Stimulated activated CD8-positive, alpha-beta memory T cell treated with anti-CD3 and anti-CD28 coated beads, Interleukin-7, amount 100 ng/mL, for 48 hours (primary cell): ENCODE data around the gene CAV2.
A peak's percentile ranks its signal among the peaks of the same experiment; 100 is the strongest.

Source experiments
- DNase-seq, 2 donors: peaks; one replicate each; pipeline ENCODE4 v3.0.0-alpha.2; 2020; ENCODE audit warnings: low read depth in 1 of 2; ENCODE audit errors: extremely low read depth in 1 of 2

Gene CAV2

DNA sequence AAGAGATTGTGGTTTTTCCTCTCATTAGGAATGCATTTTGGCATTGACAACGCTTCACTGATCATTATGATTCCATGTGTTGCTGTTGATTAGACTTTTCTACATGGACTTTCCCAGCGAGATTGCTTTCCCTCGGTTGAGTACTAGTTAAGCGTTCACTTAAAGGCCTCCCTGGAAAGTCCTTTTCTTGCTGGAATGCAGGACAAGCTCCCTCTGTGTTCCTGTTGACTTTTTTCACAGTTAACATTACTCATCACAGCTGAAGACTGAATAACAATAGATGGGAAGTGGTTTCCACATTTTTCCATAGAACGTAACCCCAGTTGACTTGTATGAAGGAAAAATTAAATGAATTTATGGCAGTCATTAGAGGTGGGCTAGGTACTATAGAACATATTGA lies 22.7 kb downstream of the CAV2 start:
- no peak for DNase-seq

GRCh38 chr7:116524221-116524608 lies 24.7 kb downstream of the CAV2 start:
- DNase-seq, result no peak

GRCh38 chr7:116524609-116525297 lies 25.2 kb downstream of the CAV2 start, which contains the start of gene CAV1:
Gene CAV1 (plus strand): TSS chr7:116525036. CDS start chr7:116525063, 27 bp downstream.
- no peak for DNase-seq

DNA sequence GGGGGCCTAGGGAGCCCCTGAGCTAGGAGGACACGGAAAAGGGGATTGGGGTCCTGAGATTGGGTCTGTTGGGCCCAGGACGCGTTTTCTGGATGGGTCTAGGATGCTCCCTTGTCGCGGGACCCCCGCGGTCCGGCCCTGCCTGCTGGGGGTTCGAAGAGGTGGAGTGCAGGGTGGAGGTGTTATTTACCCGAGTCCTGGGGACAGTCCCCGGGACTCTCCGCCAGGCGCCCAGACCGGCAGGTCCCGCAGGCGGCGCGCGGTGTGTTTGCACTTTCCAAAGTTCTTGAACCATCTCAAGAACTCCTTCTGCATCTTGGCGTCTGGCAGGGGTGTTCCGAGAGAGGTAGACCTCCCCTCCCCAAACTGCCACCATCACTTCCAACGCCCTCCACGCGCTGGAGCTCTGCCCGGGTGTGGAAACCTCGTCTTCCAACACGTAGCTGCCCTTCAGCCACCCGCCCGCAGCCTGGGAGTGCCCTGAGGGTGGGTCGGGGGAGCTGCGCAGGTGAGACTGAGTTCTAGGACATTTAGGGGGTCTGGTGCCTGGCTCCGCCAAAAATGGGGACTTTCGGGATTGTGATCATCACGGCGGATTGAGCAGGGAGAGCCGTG lies 25.9 kb downstream of the CAV2 start:
- peak in 1 of 2 donors; percentile 10 for DNase-seq

GRCh38 chr7:116525913-116526861 lies 26.6 kb downstream of the CAV2 start:
- peak; percentile 38 to 40 for DNase-seq

DNA sequence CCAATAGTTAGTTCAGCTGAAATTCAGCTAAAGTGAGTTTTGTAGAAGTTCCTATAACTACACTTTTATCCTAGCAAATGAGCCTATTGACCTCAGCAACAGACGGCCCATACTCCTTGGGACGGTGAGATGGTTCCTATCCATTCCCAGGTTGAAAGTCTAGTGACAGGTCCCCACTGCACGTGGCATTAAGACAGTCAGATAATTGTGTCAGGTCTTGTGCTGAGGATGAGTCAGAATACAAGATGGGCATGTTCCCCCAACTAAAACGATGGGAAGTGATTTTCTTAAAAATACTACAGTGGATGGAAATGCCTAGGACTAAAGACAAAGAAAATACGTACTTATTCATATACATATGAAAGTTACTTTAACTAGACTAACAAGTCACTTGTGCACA lies 27.4 kb downstream of the CAV2 start:
- DNase-seq, result no peak

GRCh38 chr7:116527521-116527920 lies 28.0 kb downstream of the CAV2 start:
- no peak for DNase-seq

DNA sequence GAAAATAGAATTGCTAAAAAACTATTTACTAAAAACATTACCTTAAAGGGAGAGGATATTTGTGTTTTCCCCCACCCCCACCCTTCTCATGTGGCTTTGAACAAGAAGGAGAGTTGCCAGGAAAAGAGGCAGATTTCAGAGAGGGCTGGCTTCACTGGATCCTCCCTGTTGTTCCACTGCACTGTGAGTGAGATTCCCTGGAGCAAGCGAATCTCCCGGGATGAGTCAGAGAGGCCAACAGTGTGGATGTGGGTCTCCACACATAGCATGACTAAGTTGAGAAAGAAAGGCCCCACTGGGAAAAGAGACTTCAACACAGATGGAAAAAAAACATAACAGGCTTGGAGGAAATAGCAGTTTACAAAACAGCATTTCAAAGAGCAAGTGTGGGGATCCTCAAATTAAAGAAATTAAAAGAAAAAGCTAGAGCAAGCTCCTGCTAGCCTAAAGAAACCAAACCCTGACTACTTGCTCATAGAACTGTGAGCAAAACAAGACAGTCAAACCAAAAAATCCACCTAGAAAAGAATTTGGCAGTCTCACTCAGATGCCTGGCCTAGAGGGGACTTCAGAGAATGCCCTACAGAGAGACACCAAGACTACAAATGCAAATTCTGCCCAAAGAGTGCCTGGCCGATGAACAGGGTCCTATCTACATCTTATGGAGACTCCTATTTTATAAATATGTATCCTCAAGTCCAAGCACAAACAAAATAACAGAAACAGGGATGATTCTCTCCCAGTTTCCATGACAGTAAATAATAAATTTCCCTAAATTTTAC lies 28.7 kb downstream of the CAV2 start:
- no peak for DNase-seq

GRCh38 chr7:116529250-116529649 lies 29.7 kb downstream of the CAV2 start:
- DNase-seq, result no peak

DNA sequence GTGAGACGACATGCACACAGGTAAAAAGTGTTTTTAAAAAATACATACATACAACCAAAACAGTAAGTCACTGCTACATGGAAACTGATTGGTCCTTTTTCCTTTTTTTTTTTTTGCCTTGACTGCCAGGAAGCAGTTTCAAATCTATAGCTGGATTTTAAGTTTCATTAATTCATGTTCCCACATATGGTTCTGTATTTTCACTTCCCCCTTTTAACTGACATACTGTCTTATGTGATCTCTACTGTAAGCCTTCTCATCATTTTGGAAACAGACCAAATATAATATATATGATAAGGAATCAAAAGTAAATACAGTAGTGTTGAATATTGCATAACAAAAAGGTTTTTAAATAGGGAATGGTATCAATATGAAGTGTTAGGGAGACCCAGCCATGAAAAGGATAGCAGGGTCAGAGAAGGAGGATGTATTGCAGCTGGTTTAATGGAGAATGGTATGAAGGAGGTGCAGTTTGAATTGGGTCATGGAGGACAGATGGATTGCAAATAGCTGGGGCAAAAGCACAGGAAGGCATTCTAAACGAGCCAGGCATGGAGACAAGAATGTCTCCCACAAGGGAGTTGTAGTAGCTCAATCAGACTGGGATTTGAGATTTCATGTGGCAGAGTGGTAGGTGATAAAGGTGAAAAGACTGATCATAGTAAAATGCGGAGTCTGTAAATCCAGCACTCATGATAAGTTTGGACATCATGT lies 30.7 kb downstream of the CAV2 start:
- DNase-seq, result no peak

- no peak for DNase-seq
Measured at GRCh38 chr7:116532102-116532688, 32.7 kb downstream of the CAV2 start.

GRCh38 chr7:116534790-116535189 lies 35.3 kb downstream of the CAV2 start:
- no peak for DNase-seq

GRCh38 chr7:116535416-116535815 lies 35.9 kb downstream of the CAV2 start:
- no peak for DNase-seq

- DNase-seq, result no peak
Measured at GRCh38 chr7:116538138-116538537, 38.6 kb downstream of the CAV2 start.

DNA sequence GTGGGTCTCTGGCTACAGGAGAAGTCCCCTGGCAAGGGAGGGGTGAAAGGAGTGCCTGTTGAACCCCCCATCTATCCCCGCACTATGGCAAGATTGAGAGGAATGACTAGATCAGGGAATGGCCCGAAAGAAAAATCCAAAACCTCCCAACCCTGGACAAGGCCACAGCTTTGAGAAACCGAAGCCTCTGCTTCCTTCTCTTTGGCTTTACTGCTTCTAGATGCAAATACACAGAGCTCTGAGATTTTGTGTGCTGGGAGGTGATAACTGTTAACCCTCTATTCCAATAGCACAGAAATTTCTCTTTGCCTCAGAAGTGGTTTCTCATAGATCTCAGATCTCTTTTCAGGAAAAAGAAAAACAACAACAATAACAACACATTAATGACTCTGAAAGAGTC lies 40.3 kb downstream of the CAV2 start:
- DNase-seq, result no peak

DNA sequence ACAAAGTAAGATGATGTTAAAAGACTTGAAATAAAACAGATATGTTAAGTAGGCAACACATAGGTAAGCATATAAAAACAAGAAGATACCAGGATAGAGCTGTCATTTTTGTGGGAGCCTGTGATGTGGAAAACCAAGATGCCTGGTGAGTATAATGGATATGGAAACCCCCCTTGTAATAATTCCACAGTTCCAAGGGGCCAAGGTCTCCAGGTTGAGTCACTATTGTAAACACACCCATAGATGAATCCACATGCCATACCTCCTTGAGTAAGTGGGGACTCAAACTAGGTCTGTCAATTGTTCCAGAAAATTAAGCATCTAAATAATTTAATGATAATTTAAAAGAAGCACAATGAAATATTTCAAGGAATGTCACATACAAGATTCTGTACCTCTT lies 41.2 kb downstream of the CAV2 start:
- no peak for DNase-seq

DNA sequence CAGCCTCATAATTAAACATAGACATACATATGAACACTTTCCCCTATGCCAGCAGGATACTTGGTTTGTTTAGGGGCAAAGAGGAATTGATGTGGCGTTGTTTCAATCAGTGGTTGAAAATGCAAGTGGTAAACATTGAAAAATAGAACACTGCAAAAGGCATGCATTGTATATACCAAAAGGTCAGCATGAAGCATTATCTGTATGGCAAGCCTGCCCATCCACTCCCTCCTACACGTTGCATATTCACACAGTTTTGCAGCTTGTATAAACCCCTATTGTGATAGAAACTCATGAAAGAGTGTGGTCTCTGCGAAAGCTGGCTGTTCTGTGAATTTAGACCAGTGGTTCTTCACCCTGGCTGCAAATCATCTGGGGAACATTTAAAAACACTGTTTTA lies 42.4 kb downstream of the CAV2 start:
- DNase-seq, result no peak

DNA sequence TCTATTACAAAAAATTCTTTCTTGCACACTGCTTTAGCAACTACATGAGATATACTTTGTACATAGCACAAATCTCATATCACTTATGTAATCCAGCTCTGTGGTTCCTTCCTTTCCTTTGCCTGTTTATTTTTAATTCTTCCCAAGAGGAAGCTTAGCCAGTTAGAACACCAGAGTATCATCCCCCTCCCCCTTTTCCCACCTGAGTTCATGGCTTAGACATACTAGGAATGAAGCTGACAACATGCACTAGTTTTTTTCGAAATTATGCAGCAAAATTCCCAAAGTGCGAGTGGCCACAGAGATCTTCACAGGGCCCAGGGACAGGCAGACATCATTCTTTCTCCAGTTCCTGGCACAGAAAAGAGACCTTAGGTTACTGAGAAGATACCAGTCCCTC lies 43.1 kb downstream of the CAV2 start:
- DNase-seq, result no peak

GRCh38 chr7:116543664-116544063 lies 44.1 kb downstream of the CAV2 start:
- no peak for DNase-seq

DNA sequence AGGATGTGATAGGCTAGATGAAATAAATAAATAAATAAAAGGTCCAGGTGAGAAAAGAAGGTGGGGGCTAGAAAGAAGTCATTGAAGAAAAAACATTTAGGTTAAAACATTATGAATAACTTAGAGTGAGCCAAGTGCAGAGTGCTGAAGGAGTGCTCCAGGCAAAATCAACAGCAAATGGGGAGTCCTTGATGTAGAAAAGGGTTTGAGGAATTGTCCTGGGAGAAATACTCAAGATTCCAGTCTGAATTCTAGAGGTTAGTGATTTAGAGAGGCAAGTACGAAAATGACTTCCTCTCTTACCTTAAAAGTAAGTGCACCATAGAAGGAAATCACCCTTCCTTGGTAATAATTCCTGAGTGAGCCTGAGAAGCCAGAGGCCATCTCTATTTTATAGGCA lies 44.9 kb downstream of the CAV2 start:
- no peak for DNase-seq
